H9 (cell line): ENCODE data around the gene LITAFD. TPM values are rescaled to one million over a fixed set of nuclear protein-coding genes. Genes with fewer than 3 reads are reported as not detected.
A peak's percentile ranks its signal among the peaks of the same experiment; 100 is the strongest.

ENCODE experiments used
- DNase-seq: peaks from one replicate; pipeline ENCODE4 v3.0.0-alpha.2; 2017
- H2AFZ ChIP-seq: one replicate; pipeline ENCODE4 v1.6.1; 2013; ENCODE audit warnings: mild to moderate bottlenecking, low read length, control low read depth, moderate library complexity
- H2AK5ac ChIP-seq: 2 replicates; pipeline ENCODE4 v1.6.1; 2013; ENCODE audit warnings: low read length, control low read depth, mixed read lengths; ENCODE audit not compliant: insufficient read length
- H2BK120ac ChIP-seq: one replicate; pipeline ENCODE4 v1.6.1; 2013; ENCODE audit warnings: low read depth, mild to moderate bottlenecking, low read length, control low read depth, inconsistent platforms; ENCODE audit not compliant: poor library complexity, severe bottlenecking
- H2BK12ac ChIP-seq: 2 replicates; pipeline ENCODE4 v1.6.1; 2013; ENCODE audit warnings: low read length, control low read depth, mixed read lengths, low read depth; ENCODE audit not compliant: insufficient read length
- H2BK15ac ChIP-seq: 2 replicates; pipeline ENCODE4 v1.6.1; 2013; ENCODE audit warnings: low read depth, low read length, control low read depth
- H2BK20ac ChIP-seq: one replicate; pipeline ENCODE4 v1.6.1; 2013; ENCODE audit warnings: low read depth, mild to moderate bottlenecking, low read length, control low read depth, inconsistent platforms; ENCODE audit not compliant: poor library complexity, severe bottlenecking
- H2BK5ac ChIP-seq: 2 replicates; pipeline ENCODE4 v1.6.1; 2013; ENCODE audit warnings: low read length, control low read depth, mixed read lengths; ENCODE audit not compliant: insufficient read length
- H3K14ac ChIP-seq: 2 replicates; pipeline ENCODE4 v1.6.1; 2013; ENCODE audit warnings: low read length, control low read depth; ENCODE audit not compliant: insufficient read depth
- H3K18ac ChIP-seq: 2 replicates; pipeline ENCODE4 v1.6.1; 2013; ENCODE audit warnings: low read depth, mild to moderate bottlenecking, mixed read lengths, low read length, control low read depth; ENCODE audit not compliant: insufficient read length
- H3K23ac ChIP-seq: 2 replicates; pipeline ENCODE4 v1.6.1; 2013; ENCODE audit warnings: low read length, control low read depth, mixed read lengths, low read depth; ENCODE audit not compliant: insufficient read length
- H3K23me2 ChIP-seq: 2 replicates; pipeline ENCODE4 v1.6.1; 2013; ENCODE audit warnings: low read depth, mild to moderate bottlenecking, mixed read lengths, low read length, control low read depth; ENCODE audit not compliant: insufficient read length, poor library complexity, severe bottlenecking
- H3K27ac ChIP-seq: 2 replicates; pipeline ENCODE4 v1.5.1; 2013; ENCODE audit warnings: low read length, control low read depth, mixed read lengths, low read depth; ENCODE audit not compliant: insufficient read length
- H3K27me3 ChIP-seq: 2 replicates; pipeline ENCODE4 v1.6.1; 2013; ENCODE audit warnings: low read length, control low read depth, inconsistent platforms; ENCODE audit not compliant: insufficient read depth
- H3K4ac ChIP-seq: 2 replicates; pipeline ENCODE4 v1.6.1; 2013; ENCODE audit warnings: low read depth, mild to moderate bottlenecking, control low read depth, inconsistent platforms, low read length, moderate library complexity
- H3K4me1 ChIP-seq: 2 replicates; pipeline ENCODE4 v1.6.1; 2013; ENCODE audit warnings: low read length, control low read depth, inconsistent platforms; ENCODE audit not compliant: insufficient read depth
- H3K4me2 ChIP-seq: 2 replicates; pipeline ENCODE4 v1.6.1; 2013; ENCODE audit warnings: low read length, control low read depth, mixed read lengths; ENCODE audit not compliant: insufficient read length, insufficient read depth
- H3K56ac ChIP-seq: 2 replicates; pipeline ENCODE4 v1.6.1; 2013; ENCODE audit warnings: low read depth, mild to moderate bottlenecking, mixed read lengths, low read length, control low read depth; ENCODE audit not compliant: insufficient read length
- H3K79me1 ChIP-seq: 2 replicates; pipeline ENCODE4 v1.6.1; 2013; ENCODE audit warnings: low read depth, mild to moderate bottlenecking, moderate library complexity, low read length, control low read depth, inconsistent platforms; ENCODE audit not compliant: insufficient read depth, poor library complexity, severe bottlenecking
- H3K79me2 ChIP-seq: 2 replicates; pipeline ENCODE4 v1.6.1; 2013; ENCODE audit warnings: low read length, control low read depth, inconsistent platforms; ENCODE audit not compliant: insufficient read depth
- H3K9ac ChIP-seq: 2 replicates; pipeline ENCODE4 v1.6.1; 2013; ENCODE audit warnings: low read length, control low read depth, mixed read lengths; ENCODE audit not compliant: insufficient read length; ENCODE audit errors: extremely low read depth
- H3K9me3 ChIP-seq: one replicate; pipeline ENCODE4 v1.6.1; 2013; ENCODE audit warnings: low read depth, low read length, inconsistent platforms; ENCODE audit not compliant: control insufficient read depth
- H3T11ph ChIP-seq: one replicate; pipeline ENCODE4 v1.6.1; 2013; ENCODE audit warnings: mild to moderate bottlenecking, low read length, control low read depth, inconsistent platforms
- H4K20me1 ChIP-seq: one replicate; pipeline ENCODE4 v1.6.1; 2013; ENCODE audit not compliant: control insufficient read depth, insufficient read length, insufficient read depth
- H4K5ac ChIP-seq: 2 replicates; pipeline ENCODE4 v1.6.1; 2013; ENCODE audit warnings: low read depth, mild to moderate bottlenecking, mixed read lengths, low read length, control low read depth; ENCODE audit not compliant: insufficient read length
- H4K8ac ChIP-seq: replicated peaks from 2 replicates; pipeline ENCODE4 v1.6.1; 2013; ENCODE audit warnings: low read length, control low read depth, mixed read lengths, low read depth; ENCODE audit not compliant: insufficient read length
- H4K91ac ChIP-seq: 2 replicates; pipeline ENCODE4 v1.6.1; 2013; ENCODE audit warnings: low read depth, mild to moderate bottlenecking, moderate library complexity, mixed read lengths, low read length, control low read depth; ENCODE audit not compliant: insufficient read length
- H3K27ac Mint-ChIP-seq, 3 experiments: 2 replicates in 2 of 3; 3 replicates in 1 of 3; pipeline ENCODE4 v1.8.0; 2020 to 2021; ENCODE audit warnings: mixed read lengths in 3 of 3, mild to moderate bottlenecking in 1 of 3, moderate library complexity in 1 of 3
- H3K27me3 Mint-ChIP-seq: 2 replicates; pipeline ENCODE4 v1.8.0; 2021; ENCODE audit warnings: low read depth, mild to moderate bottlenecking, moderate library complexity, mixed read lengths
- H3K36me3 Mint-ChIP-seq, 3 experiments: 2 replicates in 2 of 3; 3 replicates in 1 of 3; pipeline ENCODE4 v1.8.0; 2020 to 2021; ENCODE audit warnings: low read depth in 3 of 3, mixed read lengths in 3 of 3; ENCODE audit not compliant: insufficient read depth in 1 of 3
- H3K4me1 Mint-ChIP-seq, 2 experiments: 2 replicates each; pipeline ENCODE4 v1.8.0; 2020; ENCODE audit warnings: mixed read lengths in 2 of 2
- H3K4me3 Mint-ChIP-seq, 2 experiments: 2 replicates in 1 of 2; 3 replicates in 1 of 2; pipeline ENCODE4 v1.8.0; 2020 to 2021; ENCODE audit warnings: mild to moderate bottlenecking in 2 of 2, mixed read lengths in 2 of 2, moderate library complexity in 1 of 2
- H3K9me3 Mint-ChIP-seq, 2 experiments: 2 replicates in 1 of 2; 3 replicates in 1 of 2; pipeline ENCODE4 v1.8.0; 2020; ENCODE audit warnings: mild to moderate bottlenecking in 2 of 2, mixed read lengths in 2 of 2, moderate library complexity in 1 of 2
- CTCF ChIP-seq: fragments of 200-600 bp; sonication (generic); conservative IDR thresholded peaks from 3 replicates; pipeline ENCODE4 v1.8.0; 2021; ENCODE audit warnings: antibody characterized with exemption, mild to moderate bottlenecking
- WGBS: extraction: QIAGEN DNeasy Blood & Tissue Kit; methylation state at CpG from one replicate; pipeline ENCODE4 v1.1.7; 2013; ENCODE audit warnings: missing lambda C conversion rate, low lambda C conversion rate, mixed read lengths; ENCODE audit not compliant: insufficient read length; ENCODE audit errors: extremely low coverage; 5-methylcytosine and 5-hydroxymethylcytosine counted together
- total RNA-seq: library from RNA; stranded (reverse); gene quantifications from 2 replicates; pipeline ENCODE4 v1.2.1, GENCODE V29; 2021

LITAFD gene
- total RNA-seq, 1 experiment from 2014 or later = not detected

- H3K27ac ChIP-seq = no peak overlapping the region
Measured at GRCh38 chr16:8859913-8860881, 22.0 kb upstream of the LITAFD start.

More at GRCh38 chr16:8859913-8860881, 22.0 kb upstream of the LITAFD start:
- Histone ChIP-seq H2AFZ (no peak overlapping the region), H4K5ac (no peak overlapping the region), H2BK20ac (no peak overlapping the region), H3K9ac (no peak overlapping the region), H2BK12ac (no peak overlapping the region), H2BK120ac (no peak overlapping the region), H2BK5ac (no peak overlapping the region), H3K18ac (no peak overlapping the region), H3K4me2 (no peak overlapping the region), H4K91ac (no peak overlapping the region), H3K23ac (no peak overlapping the region), H3K4ac (no peak overlapping the region), H4K20me1 (peaks cover 5% of the 10 kb centered on the region), H3K14ac (no peak overlapping the region), H4K8ac (no peak overlapping the region), H3K56ac (no peak overlapping the region), H3K79me2 (peaks cover 43% of the 10 kb centered on the region; the same call in 1 of the 2 replicates), H2BK15ac (no peak overlapping the region), H3K23me2 (no peaks in the 10 kb centered on the region), H3K79me1 (peaks cover 5% of the 10 kb centered on the region), H3K9me3 (no peaks in the 10 kb centered on the region), H3K27me3 (no peaks in the 10 kb centered on the region), H3K4me1 (peaks cover 14% of the 10 kb centered on the region; the same call in 1 of the 2 replicates), H3T11ph (no peak overlapping the region), H2AK5ac (no peak overlapping the region)
- DNase-seq = no peak
- peaks cover 47 to 64% (median 53%) of the 10 kb centered on the region in 3 experiments for H3K36me3 Mint-ChIP-seq
- H3K4me1 Mint-ChIP-seq = peaks cover 33 to 50% of the 10 kb centered on the region in 2 experiments
- H3K27ac Mint-ChIP-seq = peak overlapping the region in 2 of 3 experiments; percentile 55 to 97; a peak in 3 of 7 replicates
- H3K27me3 Mint-ChIP-seq = no peaks in the 10 kb centered on the region; the same call in none of the 2 replicates
- no peak for TF ChIP-seq CTCF
- peaks cover 0 to 3% of the 10 kb centered on the region in 2 experiments; a peak in 2 of 5 replicates for H3K9me3 Mint-ChIP-seq
- WGBS = no CpG with 5 or more reads among the region's 25 CpGs
- no peak overlapping the region for H3K4me3 Mint-ChIP-seq
